Measurements from ENCODE around the gene KDELR3. TPM values are rescaled to one million over a fixed set of nuclear protein-coding genes. Genes with fewer than 3 reads are reported as not detected.

The KDELR3 gene
- total and polyA plus RNA-seq, 2 experiments from 2014 or later = 5.6 to 5.7 TPM

- Histone ChIP-seq H3K4me1 (ENCODE audit: insufficient read depth) (peaks cover 22% of the 10 kb centered on the region), H3K27ac (ENCODE audit: low read depth) (peak within 1 kb of the TSS; percentile 99), H4K20me1 (replicated peaks; ENCODE audit: insufficient read depth) (peaks cover 30% of the 10 kb centered on the region), H3K79me2 (replicated peaks; ENCODE audit: insufficient read depth) (peaks cover 47% of the 10 kb centered on the region), H2AFZ (peak within 1 kb of the TSS; percentile 36; the same call in 1 of the 2 replicates), H3F3A (replicated peaks; ENCODE audit: low read depth) (peaks cover 15% of the 10 kb centered on the region; the same call in 1 of the 2 replicates), H3K4me2 (peak within 1 kb of the TSS; percentile 82), H3K27me3 (ENCODE audit: insufficient read depth) (no peaks in the 10 kb centered on the region), H3K36me3 (ENCODE audit: insufficient read depth) (peaks cover 14% of the 10 kb centered on the region), H3K9me2 (ENCODE audit: insufficient read depth) (no peaks in the 10 kb centered on the region), H3K4me3 (peak within 1 kb of the TSS; percentile 99)
- H3K27ac Mint-ChIP-seq = peak within 1 kb of the TSS; percentile 100
- H3K27me3 Mint-ChIP-seq (ENCODE audit: insufficient read depth, low read depth, poor library complexity) = peaks cover 26% of the 10 kb centered on the region
- H3K4me1 Mint-ChIP-seq = peaks cover 28% of the 10 kb centered on the region
- peaks cover 44% of the 10 kb centered on the region for H3K36me3 Mint-ChIP-seq (ENCODE audit: low read depth)
- ATAC-seq = peak; percentile 74
- peak; percentile 98 for DNase-seq (ENCODE audit: low spot score)
- H3K4me3 Mint-ChIP-seq = peak within 1 kb of the TSS; percentile 98
- H3K9me3 Mint-ChIP-seq = no peaks in the 10 kb centered on the region; the same call in 2 of the 3 replicates
- TF ChIP-seq CREB1 (CRISPR knock-in tag; IDR thresholded peaks at IDR 0.05; ENCODE audit: low read depth) = no peak
- TF ChIP-seq JUNB (IDR thresholded peaks at IDR 0.05; ENCODE audit: unreplicated experiment) = no peak
- TF ChIP-seq EZH2 (IDR thresholded peaks at IDR 0.05; ENCODE audit: low read depth, unreplicated experiment) = no peak
- TF ChIP-seq POLR2AphosphoS5 (IDR thresholded peaks at IDR 0.05; ENCODE audit: low read depth) = peak; percentile 71
- TF ChIP-seq STAT1 (IDR thresholded peaks at IDR 0.05; ENCODE audit: unreplicated experiment) = no peak
These were observed 38.4 kb downstream of the KDELR3 start, which contains the start of gene DDX17 for GRCh38 chr22:38506118-38506962. DDX17 (minus strand) TSS chr22:38506311.

DNA sequence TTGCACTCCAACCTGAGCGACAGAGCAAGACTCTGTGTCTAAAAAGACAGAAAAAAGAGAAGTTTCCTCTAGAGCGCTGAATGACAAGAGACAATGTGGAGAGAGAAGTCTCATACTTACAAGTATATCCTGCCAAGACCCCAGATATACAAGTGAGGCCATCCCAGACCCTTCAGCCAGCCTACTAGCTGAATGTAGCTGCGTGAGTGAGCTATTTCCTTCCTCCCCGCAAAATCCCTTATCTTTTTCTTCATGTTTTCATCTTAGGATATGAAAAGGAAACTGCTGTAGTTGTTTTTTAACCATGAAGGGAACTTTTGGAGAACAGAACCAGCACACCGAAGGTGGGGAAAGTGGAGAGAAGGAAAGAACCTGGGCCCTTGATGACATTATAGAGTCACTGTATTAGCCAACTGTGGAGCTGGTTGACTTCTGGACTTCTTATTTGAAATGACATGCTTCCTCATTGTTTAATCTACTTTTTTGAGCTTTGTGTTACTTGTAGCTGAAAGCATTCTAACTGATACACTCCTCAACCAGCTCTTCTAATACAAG, 42.6 kb downstream of the KDELR3 start:
- no peak overlapping the region for H3K4me3 ChIP-seq
- peaks cover 5% of the 10 kb centered on the region for H3K79me2 ChIP-seq (replicated peaks; ENCODE audit: insufficient read depth)
- H3F3A ChIP-seq (replicated peaks; ENCODE audit: low read depth) = peaks cover 20% of the 10 kb centered on the region; the same call in 1 of the 2 replicates
- H3K9me2 ChIP-seq (ENCODE audit: insufficient read depth) = no peaks in the 10 kb centered on the region
- Mint-ChIP-seq H3K36me3 (ENCODE audit: low read depth) (peaks cover 2% of the 10 kb centered on the region), H3K27me3 (ENCODE audit: insufficient read depth, low read depth, poor library complexity) (peaks cover 30% of the 10 kb centered on the region), H3K9me3 (no peaks in the 10 kb centered on the region), H3K4me3 (no peak overlapping the region), H3K4me1 (peaks cover 25% of the 10 kb centered on the region), H3K27ac (no peak overlapping the region)
- H3K36me3 ChIP-seq (ENCODE audit: insufficient read depth) = no peaks in the 10 kb centered on the region
- no peak for ATAC-seq
- H3K4me1 ChIP-seq (ENCODE audit: insufficient read depth) = peaks cover 15% of the 10 kb centered on the region
- no peak for TF ChIP-seq EZH2 (IDR thresholded peaks at IDR 0.05; ENCODE audit: low read depth, unreplicated experiment)
- no peak for TF ChIP-seq NANOG (IDR thresholded peaks at IDR 0.05; ENCODE audit: borderline replicate concordance)
- no peak for TF ChIP-seq ETS1 (IDR thresholded peaks at IDR 0.05)
- TF ChIP-seq CTCF (conservative IDR thresholded peaks at IDR 0.05; ENCODE audit: low read depth in 2 of 2) = no peak
- no peak for TF ChIP-seq ZNF331 (CRISPR knock-in tag; IDR thresholded peaks at IDR 0.05; ENCODE audit: low read depth)
- TF ChIP-seq STAT1 (IDR thresholded peaks at IDR 0.05; ENCODE audit: unreplicated experiment) = no peak
- no peak for TF ChIP-seq POLR2AphosphoS5 (IDR thresholded peaks at IDR 0.05; ENCODE audit: low read depth)
- no peak for TF ChIP-seq REST (IDR thresholded peaks at IDR 0.05; ENCODE audit: unreplicated experiment)
- TF ChIP-seq ZNF114 (CRISPR knock-in tag; IDR thresholded peaks at IDR 0.05) = no peak
- no peak overlapping the region for H3K27ac ChIP-seq (ENCODE audit: low read depth)
- H2AFZ ChIP-seq = 0 out of 2 replicates have a peak overlapping the region, but pooled peaks have one; percentile 10
- H4K20me1 ChIP-seq (replicated peaks; ENCODE audit: insufficient read depth) = no peaks in the 10 kb centered on the region
- no peaks in the 10 kb centered on the region for H3K27me3 ChIP-seq (ENCODE audit: insufficient read depth)
- DNase-seq (ENCODE audit: low spot score) = no peak
- no peak overlapping the region for H3K4me2 ChIP-seq
